Dedifferentiated amniotic fluid mesenchymal stem cell (primary cell): ENCODE results near the gene CALML4.
"Not testable (repeated sequence)": the region's sequence is repeated elsewhere in the genome, so short reads cannot be mapped to it uniquely, and the experiment has no call there.

ENCODE experiments used
- DNase-seq: peaks from one replicate; pipeline ENCODE4 v3.0.0-alpha.2; 2016; ENCODE audit errors: extremely low spot score

CALML4 gene

GRCh38 chr15:68191555-68191954 is 13.6 kb downstream of the CALML4 start:
- no peak for DNase-seq

GRCh38 chr15:68190048-68190447 is 15.1 kb downstream of the CALML4 start:
- DNase-seq: no peak

DNA sequence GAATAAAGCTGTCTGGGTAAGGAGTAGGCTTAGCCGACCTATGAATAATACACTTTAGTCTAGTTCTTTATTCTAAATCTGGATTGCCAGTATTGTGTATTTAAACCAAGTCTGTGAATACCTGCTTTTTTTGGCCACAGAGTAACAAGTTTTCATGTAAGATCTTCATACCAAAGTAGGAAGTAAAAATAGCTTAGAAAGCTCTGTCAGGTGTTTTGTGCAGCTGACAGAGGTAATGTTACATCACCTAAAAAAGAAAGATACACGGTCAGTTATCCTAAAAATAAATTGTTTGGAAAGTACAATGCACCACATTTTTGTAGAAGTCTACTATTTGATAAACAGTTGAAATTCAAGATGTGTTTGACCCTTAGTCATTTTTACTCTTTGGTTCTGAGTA is 16.5 kb downstream of the CALML4 start:
- DNase-seq: no peak

DNA sequence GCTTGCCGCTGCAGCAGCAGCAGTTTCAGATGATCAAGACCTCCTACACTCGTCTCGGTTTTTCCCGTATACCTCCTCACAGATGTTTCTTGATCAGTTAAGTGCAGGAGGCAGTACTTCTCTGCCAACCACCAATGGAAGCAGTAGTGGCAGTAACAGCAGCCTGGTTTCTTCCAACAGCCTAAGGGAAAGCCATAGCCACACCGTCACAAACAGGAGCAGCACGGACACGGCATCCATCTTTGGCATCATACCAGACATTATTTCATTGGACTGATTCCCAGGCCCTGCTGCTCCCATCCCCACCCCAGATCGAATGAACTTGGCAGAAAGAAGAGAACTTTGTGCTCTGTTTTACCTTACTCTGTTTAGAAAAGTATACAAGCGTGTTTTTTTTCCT is 17.6 kb downstream of the CALML4 start:
- peak; percentile 72 for DNase-seq

GRCh38 chr15:68186671-68187397 is 18.3 kb downstream of the CALML4 start:
- peak; percentile 69 for DNase-seq

DNA sequence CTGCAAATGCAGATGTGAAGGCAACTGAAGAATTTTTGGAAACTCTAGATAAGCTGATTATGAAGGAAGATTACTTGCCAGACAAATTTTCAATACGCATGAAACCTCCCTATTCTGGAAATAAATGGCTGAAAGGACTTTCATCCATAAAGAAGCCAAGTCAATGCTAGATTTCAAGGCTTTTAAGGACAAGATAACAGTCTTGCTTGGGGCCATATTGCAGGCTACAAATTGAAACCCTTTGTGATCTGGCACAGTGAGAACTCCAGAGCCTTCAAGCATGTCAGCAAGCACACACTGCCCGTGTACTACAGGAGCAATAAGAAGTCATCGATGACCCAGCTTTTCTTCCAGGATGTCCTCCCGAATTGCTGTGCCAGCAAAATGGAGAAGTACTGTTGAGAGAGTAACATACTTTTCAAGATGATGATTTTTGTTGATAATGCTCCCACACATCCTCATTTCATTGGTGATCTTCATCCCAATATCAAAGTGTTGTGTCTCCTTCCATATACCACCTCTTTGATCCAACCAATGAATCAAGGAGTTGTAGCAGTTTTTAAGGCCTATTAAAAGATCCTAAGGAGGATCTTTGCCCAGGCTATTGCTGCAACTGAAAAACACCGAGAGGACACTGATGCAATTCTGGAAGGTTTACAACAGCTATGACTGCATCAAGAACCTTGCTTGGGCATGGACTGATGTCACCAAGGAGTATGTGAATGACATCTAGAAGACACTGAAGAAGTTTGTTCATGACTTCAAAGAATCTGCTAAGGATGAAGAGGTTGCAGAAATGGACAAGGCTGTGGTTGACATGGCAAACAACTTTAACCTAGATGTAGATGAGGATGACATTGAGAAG is 20.3 kb downstream of the CALML4 start:
- no peak for DNase-seq

- DNase-seq: no peak
Measured at GRCh38 chr15:68183616-68184315, 21.4 kb downstream of the CALML4 start.

- DNase-seq: peak; percentile 38
Measured at GRCh38 chr15:68177742-68178141, 27.4 kb downstream of the CALML4 start.

DNA sequence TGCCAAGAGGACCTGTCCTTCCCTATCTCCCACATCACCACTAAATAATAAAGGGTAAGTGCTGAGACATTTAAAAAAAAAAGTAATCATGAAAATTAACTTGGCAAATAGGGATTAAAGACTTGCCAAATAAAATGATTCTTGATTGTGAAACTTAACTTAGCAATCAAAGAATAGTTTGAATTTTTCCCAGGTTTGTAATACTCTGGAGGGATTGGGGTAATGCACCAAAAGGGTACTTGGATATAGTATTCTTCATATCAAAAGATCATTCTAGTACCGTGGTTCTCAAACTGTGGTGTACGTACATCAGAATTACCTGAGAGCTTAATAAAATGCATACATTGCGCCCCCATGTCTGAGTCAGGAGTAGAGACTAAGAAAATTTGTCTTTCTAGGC is 28.5 kb downstream of the CALML4 start:
- DNase-seq: no peak

DNA sequence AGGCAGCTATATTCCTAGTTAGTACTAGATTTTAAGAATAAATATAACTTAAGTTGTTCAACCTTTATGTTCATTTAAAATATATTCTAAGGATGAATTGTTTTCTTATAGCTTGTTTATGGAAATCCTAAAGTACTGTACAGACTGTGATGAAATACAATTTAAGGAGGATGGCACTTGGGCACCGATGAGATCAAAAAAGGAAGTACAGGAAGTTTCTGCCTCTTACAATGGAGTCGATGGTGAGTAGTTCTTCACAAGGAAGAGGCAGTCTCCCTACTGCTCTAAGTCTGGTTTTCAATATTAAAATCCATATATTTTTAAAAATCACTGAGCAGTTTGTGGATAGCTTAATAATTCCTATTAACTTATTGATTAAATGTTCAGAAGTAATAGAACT is 29.6 kb downstream of the CALML4 start:
- DNase-seq: no peak

DNA sequence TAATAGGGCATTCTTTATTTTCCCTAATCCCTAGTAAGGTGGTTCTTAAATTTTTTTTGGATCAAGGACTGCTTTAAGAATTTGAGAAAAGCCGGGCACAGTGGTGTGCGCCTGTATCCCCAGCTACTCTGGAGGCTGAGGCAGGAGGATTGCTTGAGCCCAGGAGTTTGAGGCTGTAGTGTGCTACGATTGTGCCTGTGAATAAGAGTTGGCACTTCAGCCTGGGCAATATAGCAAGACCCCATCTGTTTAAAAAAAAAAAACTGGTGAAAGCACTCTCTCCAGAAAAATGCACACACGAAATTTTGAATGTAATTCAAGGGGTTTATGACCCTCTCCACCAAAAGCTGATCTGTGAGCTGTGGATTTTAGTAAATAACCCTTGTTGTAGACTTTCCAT is 32.0 kb downstream of the CALML4 start:
- DNase-seq: no peak

GRCh38 chr15:68172037-68172436 is 33.1 kb downstream of the CALML4 start:
- not testable (repeated sequence) for DNase-seq

DNA sequence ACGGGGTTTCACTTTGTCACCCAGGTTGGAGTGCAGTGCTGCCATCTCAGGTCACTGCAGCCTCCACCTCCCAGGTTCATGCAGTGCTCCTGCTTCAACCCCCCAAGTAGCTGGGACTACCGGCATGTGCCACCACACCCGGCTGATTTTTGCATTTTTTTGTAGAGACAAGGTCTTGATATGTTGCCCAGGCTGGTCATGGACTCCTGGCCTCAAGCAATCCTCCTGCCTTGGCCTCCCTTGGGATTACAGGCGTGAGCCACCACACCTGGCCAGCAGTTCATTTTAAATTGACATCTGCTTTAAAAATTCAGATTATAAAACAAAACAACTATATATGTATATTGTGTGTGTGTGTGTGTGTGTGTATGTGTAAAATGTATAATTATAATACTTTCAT is 38.3 kb downstream of the CALML4 start:
- no peak for DNase-seq

DNA sequence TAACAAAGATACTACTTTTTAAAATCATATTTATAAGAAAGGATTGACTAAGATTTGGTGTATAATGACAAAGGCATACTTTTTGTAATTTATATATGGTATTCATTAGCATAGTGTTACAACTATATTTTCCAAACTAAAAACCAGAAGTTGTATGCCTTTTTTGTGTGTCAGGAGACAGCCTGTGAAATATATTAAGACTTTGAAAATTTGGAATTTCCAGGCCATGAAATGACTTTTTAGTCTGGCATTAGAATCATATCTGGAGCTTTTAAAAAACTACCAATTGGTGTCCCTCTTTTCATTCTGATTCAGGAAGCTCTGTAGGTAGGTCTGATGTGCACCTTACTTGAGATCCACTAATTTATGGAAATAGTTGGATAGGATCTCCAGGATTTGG is 41.9 kb downstream of the CALML4 start:
- DNase-seq: no peak

GRCh38 chr15:68158046-68158628 is 47.0 kb downstream of the CALML4 start:
- DNase-seq: no peak

GRCh38 chr15:68157074-68157473 is 48.1 kb downstream of the CALML4 start:
- DNase-seq: no peak

GRCh38 chr15:68154923-68155559 is 50.1 kb downstream of the CALML4 start:
- peak; percentile 47 for DNase-seq

- no peak for DNase-seq
Measured at GRCh38 chr15:68152342-68152741, 52.8 kb downstream of the CALML4 start.

DNA sequence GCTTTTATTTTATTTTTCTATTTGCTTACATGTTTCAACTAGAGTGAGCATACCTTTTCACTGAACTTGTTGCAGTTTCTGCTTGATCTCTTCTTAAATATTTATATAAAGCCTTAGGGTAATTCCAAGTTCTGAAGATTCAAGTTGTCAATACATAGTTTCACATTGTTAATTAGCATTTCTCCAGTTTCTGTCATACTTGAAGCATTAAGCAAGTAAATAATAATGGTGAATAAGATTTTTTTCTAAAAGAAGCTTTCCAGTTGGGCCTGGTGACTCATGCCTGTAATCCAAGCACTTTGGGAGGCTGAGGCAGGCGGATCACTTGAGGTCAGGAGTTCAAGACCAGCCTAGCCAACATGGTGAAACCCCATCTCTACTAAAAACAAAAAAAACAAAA is 53.9 kb downstream of the CALML4 start:
- DNase-seq: no peak

GRCh38 chr15:68150187-68150586 is 54.9 kb downstream of the CALML4 start:
- DNase-seq: no peak

DNA sequence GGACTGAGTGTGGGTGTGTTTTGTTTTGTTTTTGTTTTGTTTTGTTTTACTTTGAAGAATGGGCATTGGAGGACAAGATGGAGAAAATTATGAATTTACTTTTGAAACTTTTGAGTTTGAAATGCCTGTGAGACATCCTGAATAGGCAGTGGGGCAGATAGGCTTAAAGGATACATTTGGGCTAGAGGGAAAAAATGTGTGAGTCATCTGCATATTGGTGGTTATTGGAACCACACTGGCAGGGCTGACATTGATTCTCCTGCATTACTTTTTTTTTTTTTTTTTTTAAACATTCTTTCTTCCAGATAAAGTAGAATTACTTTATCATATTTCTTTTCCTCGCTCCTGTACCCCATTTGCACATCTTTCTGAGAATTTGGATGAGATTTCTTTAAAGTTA is 56.1 kb downstream of the CALML4 start:
- DNase-seq: peak; percentile 34

GRCh38 chr15:68148039-68148438 is 57.1 kb downstream of the CALML4 start:
- DNase-seq: no peak
